Measurements from ENCODE around the gene NPEPL1. TPM values are rescaled to one million over a fixed set of nuclear protein-coding genes. Genes with fewer than 3 reads are reported as not detected.
A peak's percentile ranks its signal among the peaks of the same experiment; 100 is the strongest.
"Not testable (repeated sequence)": the region's sequence is repeated elsewhere in the genome, so short reads cannot be mapped to it uniquely, and the experiment has no call there.

The NPEPL1 gene
- total RNA-seq, 1 donor from 2014 or later, result 25.5 TPM

DNA sequence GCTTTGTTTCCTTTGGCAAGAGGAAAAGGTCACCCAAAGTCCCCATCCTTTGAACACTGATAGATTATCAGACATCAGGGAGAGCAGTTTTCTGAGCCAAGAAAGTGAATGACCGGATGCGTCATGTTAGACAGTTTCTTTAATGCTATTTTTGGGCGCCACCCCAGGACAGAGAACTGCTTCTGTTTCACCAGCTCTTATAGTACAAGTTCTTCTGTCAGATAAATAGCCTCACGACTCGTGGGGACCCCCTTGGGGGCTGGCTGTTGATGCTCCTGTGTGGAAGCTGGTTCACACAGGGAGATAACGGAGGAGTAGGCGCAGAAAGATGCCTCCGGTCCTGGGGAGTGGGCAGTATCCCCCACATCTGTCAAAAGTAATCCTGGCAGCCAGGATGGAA lies 54.6 kb downstream of the NPEPL1 start:
- H3K9me3 ChIP-seq, result no peaks in the 10 kb centered on the region
- H3K27me3 ChIP-seq, result no peaks in the 10 kb centered on the region
- TF ChIP-seq POLR2AphosphoS5 (IDR thresholded peaks at IDR 0.05; ENCODE audit: insufficient read depth in 1 of 2, low read depth in 1 of 2) (no peak), POLR2A (IDR thresholded peaks at IDR 0.05) (no peak)
- TF ChIP-seq, protein P1, sequence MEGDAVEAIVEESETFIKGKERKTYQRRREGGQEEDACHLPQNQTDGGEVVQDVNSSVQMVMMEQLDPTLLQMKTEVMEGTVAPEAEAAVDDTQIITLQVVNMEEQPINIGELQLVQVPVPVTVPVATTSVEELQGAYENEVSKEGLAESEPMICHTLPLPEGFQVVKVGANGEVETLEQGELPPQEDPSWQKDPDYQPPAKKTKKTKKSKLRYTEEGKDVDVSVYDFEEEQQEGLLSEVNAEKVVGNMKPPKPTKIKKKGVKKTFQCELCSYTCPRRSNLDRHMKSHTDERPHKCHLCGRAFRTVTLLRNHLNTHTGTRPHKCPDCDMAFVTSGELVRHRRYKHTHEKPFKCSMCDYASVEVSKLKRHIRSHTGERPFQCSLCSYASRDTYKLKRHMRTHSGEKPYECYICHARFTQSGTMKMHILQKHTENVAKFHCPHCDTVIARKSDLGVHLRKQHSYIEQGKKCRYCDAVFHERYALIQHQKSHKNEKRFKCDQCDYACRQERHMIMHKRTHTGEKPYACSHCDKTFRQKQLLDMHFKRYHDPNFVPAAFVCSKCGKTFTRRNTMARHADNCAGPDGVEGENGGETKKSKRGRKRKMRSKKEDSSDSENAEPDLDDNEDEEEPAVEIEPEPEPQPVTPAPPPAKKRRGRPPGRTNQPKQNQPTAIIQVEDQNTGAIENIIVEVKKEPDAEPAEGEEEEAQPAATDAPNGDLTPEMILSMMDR (IDR thresholded peaks at IDR 0.05), result no peak
- H3K27ac ChIP-seq, result no peak overlapping the region
- H3K4me3 ChIP-seq, result no peak overlapping the region
- no peaks in the 10 kb centered on the region for H3K36me3 ChIP-seq
- no peaks in the 10 kb centered on the region for H3K4me1 ChIP-seq
- peak in 1 of 2 donors; percentile 88 for DNase-seq (ENCODE audit: extremely low spot score in 2 of 2)
- intact Hi-C loops (cut with DNase I), result no loop called here

- Histone ChIP-seq H3K4me1 (no peaks in the 10 kb centered on the region), H3K27me3 (no peaks in the 10 kb centered on the region), H3K27ac (no peak overlapping the region), H3K4me3 (no peak overlapping the region), H3K36me3 (no peaks in the 10 kb centered on the region), H3K9me3 (no peaks in the 10 kb centered on the region)
- intact Hi-C loops (cut with DNase I), result no loop called here
- no peak for DNase-seq (ENCODE audit: extremely low spot score in 2 of 2)
- no peak for TF ChIP-seq POLR2A (IDR thresholded peaks at IDR 0.05)
- TF ChIP-seq, protein P1 (IDR thresholded peaks at IDR 0.05), result no peak
- TF ChIP-seq POLR2AphosphoS5 (IDR thresholded peaks at IDR 0.05; ENCODE audit: insufficient read depth in 1 of 2, low read depth in 1 of 2), result no peak
These were observed 56.0 kb downstream of the NPEPL1 start for GRCh38 chr20:58748618-58749017.

DNA sequence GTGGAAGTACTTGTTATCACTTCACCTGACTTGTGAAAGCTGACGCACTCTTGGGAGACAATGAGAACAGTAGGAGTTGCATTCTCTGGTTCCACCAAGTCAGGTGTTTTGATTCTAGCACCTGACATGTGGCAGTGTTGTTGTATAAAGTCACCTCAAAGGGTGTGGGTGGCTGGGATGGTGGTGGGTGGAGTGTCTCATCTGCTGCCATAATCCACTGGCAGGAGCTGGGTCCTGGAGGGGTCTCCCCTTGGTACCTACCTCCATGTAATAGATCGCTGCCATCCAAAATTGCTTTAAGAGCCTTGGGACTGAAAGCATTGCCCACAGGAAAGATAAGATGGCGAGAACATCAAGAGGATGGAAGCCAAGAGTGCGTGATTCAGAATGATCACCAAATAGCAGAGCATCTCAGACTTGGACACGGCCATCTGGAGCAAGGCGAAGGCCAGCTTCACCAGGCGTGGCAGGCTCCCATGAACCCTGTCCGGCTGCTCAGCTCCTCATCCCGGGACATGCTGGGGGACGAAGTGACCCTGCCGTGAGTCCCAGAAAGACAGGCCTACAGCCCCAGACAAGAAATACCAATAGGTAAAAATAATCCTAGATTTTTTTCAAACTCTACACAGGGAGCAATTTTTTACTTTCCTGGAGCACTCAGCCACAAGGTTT lies 56.6 kb downstream of the NPEPL1 start:
- TF ChIP-seq, protein P1 (IDR thresholded peaks at IDR 0.05), result no peak
- TF ChIP-seq POLR2A (IDR thresholded peaks at IDR 0.05), result no peak
- TF ChIP-seq POLR2AphosphoS5 (IDR thresholded peaks at IDR 0.05; ENCODE audit: insufficient read depth in 1 of 2, low read depth in 1 of 2), result no peak
- Histone ChIP-seq H3K27me3 (no peaks in the 10 kb centered on the region), H3K36me3 (no peaks in the 10 kb centered on the region), H3K27ac (no peak overlapping the region), H3K9me3 (no peaks in the 10 kb centered on the region), H3K4me3 (no peak overlapping the region), H3K4me1 (no peaks in the 10 kb centered on the region)
- no peak for DNase-seq (ENCODE audit: extremely low spot score in 2 of 2)
- intact Hi-C loops (cut with DNase I), result no loop called here

- no peak for DNase-seq (ENCODE audit: extremely low spot score in 2 of 2)
- Histone ChIP-seq H3K4me1 (no peaks in the 10 kb centered on the region), H3K36me3 (no peaks in the 10 kb centered on the region), H3K4me3 (no peak overlapping the region), H3K9me3 (no peaks in the 10 kb centered on the region), H3K27me3 (no peaks in the 10 kb centered on the region), H3K27ac (no peak overlapping the region)
- TF ChIP-seq POLR2AphosphoS5 (IDR thresholded peaks at IDR 0.05; ENCODE audit: insufficient read depth in 1 of 2, low read depth in 1 of 2) (no peak), POLR2A (IDR thresholded peaks at IDR 0.05) (no peak)
- TF ChIP-seq, protein P1 (IDR thresholded peaks at IDR 0.05), result no peak
- intact Hi-C loops (cut with DNase I), result no loop called here
These were observed 57.4 kb downstream of the NPEPL1 start for GRCh38 chr20:58749979-58750378.

DNA sequence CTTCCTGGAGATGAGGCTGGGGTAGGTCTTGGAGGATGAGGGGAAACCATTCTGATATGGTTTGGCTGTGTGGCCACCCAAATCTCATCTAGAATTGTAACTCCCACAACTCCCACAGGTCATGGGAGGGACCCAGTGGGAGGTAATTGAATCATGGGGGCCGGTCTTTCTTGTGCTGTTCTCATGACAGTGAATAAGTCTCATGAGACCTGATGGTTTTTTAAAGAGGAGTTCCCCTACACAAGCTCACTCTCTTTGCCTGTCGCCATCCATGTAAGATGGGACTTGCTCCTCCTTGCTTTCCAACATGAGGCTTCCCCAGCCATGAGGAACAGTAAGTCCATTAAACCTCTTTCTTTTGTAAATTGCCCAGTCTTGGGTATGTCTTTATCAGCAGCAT lies 58.1 kb downstream of the NPEPL1 start:
- H3K27me3 ChIP-seq; H3K4me3 ChIP-seq; DNase-seq (ENCODE audit: extremely low spot score in 2 of 2); H3K4me1 ChIP-seq; intact Hi-C loops (cut with DNase I); H3K27ac ChIP-seq; H3K36me3 ChIP-seq; H3K9me3 ChIP-seq: not testable (repeated sequence)
